A673 (cell line): ENCODE data around the gene LPCAT1. TPM values are rescaled to one million over a fixed set of nuclear protein-coding genes. Genes with fewer than 3 reads are reported as not detected.
"Not testable (repeated sequence)": the region's sequence is repeated elsewhere in the genome, so short reads cannot be mapped to it uniquely, and the experiment has no call there.

ENCODE experiments used
- BruUV-seq: library from RNA; stranded (reverse); fragments of 400-500 nt; replicated peaks from 2 replicates; lab custom pipeline; 2021; lab: Mats Ljungman, UMichigan
- CTCF ChIA-PET: fragments of 300-600 bp; sonication (Branson Sonifier 250); formaldehyde crosslinking; loops from one replicate; lab custom pipeline; 2022; ENCODE audit warnings: antibody characterized with exemption; lab: Charles Lee
- POLR2A ChIA-PET: fragments of 300-600 bp; sonication (Branson Sonifier 250); formaldehyde crosslinking; loops from one replicate; lab custom pipeline; 2022; ENCODE audit warnings: antibody characterized with exemption; ENCODE audit not compliant: low non-redundant PET; lab: Charles Lee
- DNase-seq: peaks from one replicate; pipeline ENCODE4 v3.0.0-alpha.2; 2015; ENCODE audit warnings: low spot score
- H3K27ac ChIP-seq: fragments of 200-600 bp; sonication (generic); 2 replicates; pipeline ENCODE4 v1.5.1; 2016; ENCODE audit warnings: mixed run types, low read depth, mild to moderate bottlenecking, mixed read lengths, antibody characterized with exemption, low read length; ENCODE audit not compliant: poor library complexity, severe bottlenecking
- H3K27me3 ChIP-seq: fragments of 200-600 bp; sonication (generic); replicated peaks from 2 replicates; pipeline ENCODE4 v1.6.1; 2017; ENCODE audit warnings: mixed run types, low read depth, mild to moderate bottlenecking, mixed read lengths, antibody characterized with exemption, low read length; ENCODE audit not compliant: insufficient read depth, poor library complexity
- H3K36me3 ChIP-seq: fragments of 200-600 bp; sonication (generic); 2 replicates; pipeline ENCODE4 v1.6.1; 2016; ENCODE audit warnings: mixed run types, mild to moderate bottlenecking, mixed read lengths, antibody characterized with exemption, low read length; ENCODE audit not compliant: insufficient read depth, poor library complexity, severe bottlenecking
- H3K4me1 ChIP-seq: fragments of 200-600 bp; sonication (generic); 2 replicates; pipeline ENCODE4 v1.6.1; 2017; ENCODE audit warnings: mixed run types, mild to moderate bottlenecking, mixed read lengths, antibody characterized with exemption, low read length; ENCODE audit not compliant: insufficient read depth, poor library complexity, severe bottlenecking
- H3K4me3 ChIP-seq: fragments of 200-600 bp; sonication (generic); 2 replicates; pipeline ENCODE4 v1.5.1; 2016; ENCODE audit warnings: low read depth, mixed run types, mild to moderate bottlenecking, mixed read lengths, low read length; ENCODE audit not compliant: poor library complexity, severe bottlenecking
- H3K9me3 ChIP-seq: fragments of 200-600 bp; sonication (generic); 2 replicates; pipeline ENCODE4 v1.6.1; 2016; ENCODE audit warnings: mixed run types, low read depth, mild to moderate bottlenecking, mixed read lengths, antibody characterized with exemption, low read length; ENCODE audit not compliant: poor library complexity, severe bottlenecking
- CTCF ChIP-seq: fragments of 300-800, 200-600 bp; sonication (generic); conservative IDR thresholded peaks from 2 replicates; pipeline ENCODE4 v1.5.1; 2017; ENCODE audit warnings: low read depth, mild to moderate bottlenecking, antibody characterized with exemption, low read length, moderate library complexity, mixed read lengths
- EZH2 ChIP-seq: fragments of 200-600 bp; sonication (generic); IDR thresholded peaks from 2 replicates; pipeline ENCODE4 v1.6.1; 2017; ENCODE audit warnings: borderline replicate concordance, low read depth, mild to moderate bottlenecking, mixed read lengths, antibody characterized with exemption, low read length; ENCODE audit not compliant: poor library complexity, severe bottlenecking
- intact Hi-C: fragments of 100-400 bp; cut with micrococcal nuclease; formaldehyde crosslinking; loops from one replicate; pipeline ENCODE4 v1.10.0; 2022; ENCODE audit not compliant: unreplicated experiment
- total RNA-seq: library from RNA; stranded (reverse); gene quantifications from 2 replicates; pipeline ENCODE4 v1.2.3, GENCODE V29; 2021

LPCAT1 gene
- total RNA-seq, 1 experiment from 2014 or later: 97.3 TPM

DNA sequence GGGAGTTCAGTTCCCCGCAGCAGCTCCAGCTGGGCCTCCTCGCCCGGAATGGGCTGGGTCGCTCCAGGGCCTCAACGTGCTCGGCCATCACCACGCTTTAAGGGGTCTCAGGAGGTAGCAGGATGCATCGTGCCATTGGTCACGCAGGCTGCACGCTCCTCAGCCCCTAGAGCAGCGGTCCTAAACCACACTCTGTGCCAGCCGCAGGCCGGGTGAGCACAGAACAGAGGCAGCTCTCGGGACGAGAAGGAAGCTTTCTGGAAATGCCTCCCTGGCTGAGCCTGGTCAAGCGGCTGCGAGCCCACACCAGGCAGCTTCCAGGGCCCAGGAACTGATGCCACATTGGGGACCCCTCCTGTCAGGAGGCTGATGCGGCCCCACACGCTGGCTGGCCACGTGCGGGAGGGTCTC, 39.3 kb upstream of the LPCAT1 start:
- H3K27ac ChIP-seq: no peak overlapping the region
- intact Hi-C loops: no loop called here
- no peaks in the 10 kb centered on the region for H3K36me3 ChIP-seq
- no peaks in the 10 kb centered on the region for H3K4me1 ChIP-seq
- TF ChIP-seq EZH2 (no peak), CTCF (no peak)
- no peak for DNase-seq
- H3K9me3 ChIP-seq: no peaks in the 10 kb centered on the region
- H3K27me3 ChIP-seq: no peaks in the 10 kb centered on the region
- ChIA-PET POLR2A (no interaction called here), CTCF (no interaction called here)
- no TSS peak for BruUV-seq
- H3K4me3 ChIP-seq: no peak overlapping the region

- H3K36me3 ChIP-seq: no peaks in the 10 kb centered on the region
- intact Hi-C loops: no loop called here
Observed at GRCh38 chr5:1562599-1562998, 38.8 kb upstream of the LPCAT1 start.

DNA sequence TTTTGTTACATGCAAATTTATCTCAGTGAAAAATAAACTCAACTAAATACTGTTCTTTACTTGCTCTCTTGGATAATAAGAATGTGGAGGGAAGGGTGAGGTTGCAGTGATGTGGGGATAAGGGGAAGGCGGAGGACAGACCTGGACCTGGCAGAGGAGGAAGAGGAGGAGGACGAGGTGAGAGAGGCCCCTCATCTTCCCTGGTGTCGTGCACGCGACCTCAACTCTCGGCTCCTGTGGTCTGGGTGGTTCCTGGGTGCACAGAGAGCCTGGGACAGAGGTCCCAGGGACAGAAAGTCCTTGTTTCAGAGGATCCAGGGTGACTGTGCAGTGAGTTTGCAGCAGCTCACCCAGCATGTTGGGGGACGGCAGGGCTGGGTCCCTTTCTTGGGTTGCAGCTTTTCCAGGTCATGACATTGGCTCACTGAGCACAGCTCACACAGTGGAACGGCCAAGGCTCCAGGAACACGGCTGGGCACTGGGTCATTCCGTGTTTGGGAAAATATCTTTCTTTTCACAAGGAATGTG, 37.7 kb upstream of the LPCAT1 start:
- ChIA-PET POLR2A (no interaction called here), CTCF (no interaction called here)
- Histone ChIP-seq H3K4me1 (no peaks in the 10 kb centered on the region), H3K27me3 (no peaks in the 10 kb centered on the region), H3K36me3 (no peaks in the 10 kb centered on the region), H3K27ac (no peak overlapping the region), H3K4me3 (no peak overlapping the region), H3K9me3 (no peaks in the 10 kb centered on the region)
- no peak for DNase-seq
- intact Hi-C loops: no loop called here
- no TSS peak for BruUV-seq
- TF ChIP-seq CTCF (no peak), EZH2 (no peak)

More at GRCh38 chr5:1562599-1562998, 38.8 kb upstream of the LPCAT1 start:
- TF ChIP-seq EZH2 (no peak), CTCF (no peak)
- H3K27me3 ChIP-seq: no peaks in the 10 kb centered on the region
- BruUV-seq: no TSS peak
- CTCF ChIA-PET: no interaction called here
- H3K9me3 ChIP-seq: no peaks in the 10 kb centered on the region
- POLR2A ChIA-PET: no interaction called here
- no peak overlapping the region for H3K4me3 ChIP-seq
- no peaks in the 10 kb centered on the region for H3K4me1 ChIP-seq
- H3K27ac ChIP-seq: no peak overlapping the region
- DNase-seq: no peak

DNA sequence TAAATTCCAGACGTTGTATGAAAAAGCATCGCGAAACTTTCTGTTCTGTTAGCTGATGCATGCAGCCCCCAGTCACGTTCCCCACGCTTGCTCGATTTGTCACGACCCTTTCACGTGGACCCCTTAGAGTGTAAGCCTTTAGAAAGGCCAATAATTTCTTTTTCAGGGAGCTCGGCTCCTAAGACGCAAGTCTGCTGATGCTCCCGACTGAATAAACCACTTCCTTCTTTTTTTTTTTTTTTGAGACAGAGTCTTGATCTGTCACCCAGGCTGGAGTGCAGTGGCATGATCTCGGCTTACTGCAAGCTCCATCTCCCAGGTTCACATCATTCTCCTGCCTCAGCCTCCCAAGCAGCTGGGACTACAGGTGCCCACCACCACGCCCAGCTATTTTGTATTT, 36.7 kb upstream of the LPCAT1 start:
- BruUV-seq, POLR2A ChIA-PET, CTCF ChIA-PET, H3K9me3 ChIP-seq, DNase-seq, H3K36me3 ChIP-seq, H3K4me3 ChIP-seq, H3K27ac ChIP-seq, intact Hi-C loops, H3K4me1 ChIP-seq, H3K27me3 ChIP-seq: not testable (repeated sequence)
